NCI-H1105 treated with DMSO at 0.1 percent for 48 hours (cell line): ENCODE data around the gene TMEM201.

Experiments
- DNase-seq: peaks from one replicate; lab custom pipeline; 2025; lab: John Stamatoyannopoulos, UW

TMEM201 gene

DNA sequence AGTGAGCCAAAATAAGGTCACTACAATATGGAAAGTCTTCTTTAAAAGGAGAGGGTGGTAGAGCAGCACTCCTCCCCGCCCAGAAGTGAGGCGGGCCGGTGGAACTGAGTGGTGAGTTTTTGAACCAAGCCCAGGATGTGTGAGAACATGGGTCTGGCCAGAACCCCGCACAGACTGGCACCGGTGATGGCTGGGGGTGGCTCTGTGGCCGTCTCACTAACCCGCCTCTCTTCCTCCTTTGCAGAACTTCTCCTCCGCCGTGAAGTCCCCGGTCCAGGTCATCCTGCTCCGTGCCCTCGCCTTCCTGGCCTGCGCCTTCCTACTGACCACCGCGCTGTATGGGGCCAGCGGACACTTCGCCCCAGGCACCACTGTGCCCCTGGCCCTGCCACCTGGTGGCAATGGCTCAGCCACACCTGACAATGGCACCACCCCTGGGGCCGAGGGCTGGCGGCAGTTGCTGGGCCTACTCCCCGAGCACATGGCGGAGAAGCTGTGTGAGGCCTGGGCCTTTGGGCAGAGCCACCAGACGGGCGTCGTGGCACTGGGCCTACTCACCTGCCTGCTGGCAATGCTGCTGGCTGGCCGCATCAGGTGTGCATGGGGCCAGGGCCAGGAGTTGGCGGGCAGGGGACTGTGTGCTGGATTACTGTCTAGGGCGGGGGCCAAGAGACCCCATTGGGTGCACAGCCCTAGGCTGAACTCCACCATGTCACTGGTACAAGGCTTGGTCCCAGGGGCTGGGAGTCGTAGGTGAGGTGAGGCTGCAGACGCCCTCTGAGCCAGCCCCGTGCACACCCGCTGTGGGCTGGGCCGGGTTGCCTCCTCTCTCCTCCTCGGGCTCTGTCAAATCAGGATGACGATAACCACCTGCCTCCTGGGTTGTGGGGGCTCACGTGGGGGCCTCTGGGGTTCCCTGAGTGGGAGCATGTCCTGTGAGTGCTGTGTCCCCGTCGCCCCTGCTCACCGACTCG, 12.4 kb downstream of the TMEM201 start:
- DNase-seq = no peak

DNA sequence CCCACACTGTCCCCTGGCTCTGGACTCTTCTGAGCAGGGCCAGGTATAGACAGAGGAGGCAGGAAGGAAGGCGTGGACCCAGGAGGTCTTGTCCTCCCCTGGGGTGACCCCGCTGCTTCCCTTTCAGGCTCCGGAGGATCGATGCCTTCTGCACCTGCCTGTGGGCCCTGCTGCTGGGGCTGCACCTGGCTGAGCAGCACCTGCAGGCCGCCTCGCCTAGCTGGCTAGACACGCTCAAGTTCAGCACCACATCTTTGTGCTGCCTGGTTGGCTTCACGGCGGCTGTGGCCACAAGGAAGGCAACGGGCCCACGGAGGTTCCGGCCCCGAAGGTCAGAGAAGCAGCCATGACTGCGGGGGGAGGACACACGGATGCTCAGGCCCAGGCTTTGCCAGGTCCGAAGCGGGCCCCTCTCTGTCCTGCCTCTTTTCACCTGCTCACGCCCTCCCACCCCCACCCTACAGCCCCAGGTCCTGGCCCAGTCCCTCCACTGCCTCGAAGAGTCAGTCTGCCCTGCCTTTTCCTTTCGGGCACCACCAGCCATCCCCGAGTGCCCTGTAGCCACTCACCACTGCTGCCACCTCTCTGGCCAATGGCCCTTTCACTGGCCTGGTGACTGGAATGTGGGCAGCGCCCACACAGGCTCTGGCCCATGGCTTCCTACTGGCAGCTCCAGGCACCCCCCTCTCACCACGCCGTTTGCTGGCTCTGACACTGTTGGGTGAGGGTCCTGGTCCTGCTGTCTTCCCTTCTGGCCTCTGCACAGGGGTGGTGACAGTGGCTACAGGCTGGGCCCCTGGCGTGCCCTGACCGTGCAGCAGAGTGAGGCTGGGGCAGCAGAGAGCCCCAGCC, 13.5 kb downstream of the TMEM201 start:
- DNase-seq = no peak

DNA sequence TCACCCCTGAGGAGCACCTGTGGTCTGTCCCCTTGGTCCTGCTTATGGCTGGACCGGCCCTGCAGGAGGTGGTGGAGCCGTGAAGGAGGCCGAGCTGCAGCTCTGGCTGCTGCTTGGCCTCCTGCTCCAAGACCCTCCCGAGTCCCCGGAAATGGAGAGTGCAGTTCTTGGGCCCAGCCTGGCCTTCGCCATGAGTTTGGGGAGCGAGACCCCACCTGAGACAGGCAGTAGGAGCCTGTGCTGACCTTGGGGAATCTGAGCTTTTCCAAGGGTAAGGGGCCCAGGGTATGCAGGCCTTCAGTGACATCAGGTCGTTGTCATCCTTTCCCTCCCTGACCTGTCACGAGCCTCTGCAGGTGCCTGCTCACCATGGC, 14.1 kb downstream of the TMEM201 start:
- DNase-seq = no peak

DNA sequence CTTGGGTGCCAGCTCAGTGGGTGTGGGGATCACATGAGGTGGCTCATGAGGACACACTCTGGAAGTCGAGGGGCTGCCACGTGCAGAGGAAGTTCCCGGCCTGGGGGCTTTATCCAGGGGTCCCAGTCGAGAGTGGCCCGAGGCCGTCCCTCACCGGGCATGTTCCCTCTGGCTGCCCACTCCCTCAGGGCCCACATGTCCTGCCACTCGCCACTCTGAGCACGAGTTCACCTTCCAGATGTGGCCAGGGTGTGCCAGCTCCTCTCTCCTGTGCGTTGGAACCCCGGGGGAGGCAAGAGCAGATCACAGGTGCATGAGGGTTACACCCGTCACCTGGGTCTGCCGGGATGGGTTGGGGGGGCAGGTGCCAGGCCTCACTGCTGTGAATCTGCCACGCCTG, 14.6 kb downstream of the TMEM201 start:
- no peak for DNase-seq

DNA sequence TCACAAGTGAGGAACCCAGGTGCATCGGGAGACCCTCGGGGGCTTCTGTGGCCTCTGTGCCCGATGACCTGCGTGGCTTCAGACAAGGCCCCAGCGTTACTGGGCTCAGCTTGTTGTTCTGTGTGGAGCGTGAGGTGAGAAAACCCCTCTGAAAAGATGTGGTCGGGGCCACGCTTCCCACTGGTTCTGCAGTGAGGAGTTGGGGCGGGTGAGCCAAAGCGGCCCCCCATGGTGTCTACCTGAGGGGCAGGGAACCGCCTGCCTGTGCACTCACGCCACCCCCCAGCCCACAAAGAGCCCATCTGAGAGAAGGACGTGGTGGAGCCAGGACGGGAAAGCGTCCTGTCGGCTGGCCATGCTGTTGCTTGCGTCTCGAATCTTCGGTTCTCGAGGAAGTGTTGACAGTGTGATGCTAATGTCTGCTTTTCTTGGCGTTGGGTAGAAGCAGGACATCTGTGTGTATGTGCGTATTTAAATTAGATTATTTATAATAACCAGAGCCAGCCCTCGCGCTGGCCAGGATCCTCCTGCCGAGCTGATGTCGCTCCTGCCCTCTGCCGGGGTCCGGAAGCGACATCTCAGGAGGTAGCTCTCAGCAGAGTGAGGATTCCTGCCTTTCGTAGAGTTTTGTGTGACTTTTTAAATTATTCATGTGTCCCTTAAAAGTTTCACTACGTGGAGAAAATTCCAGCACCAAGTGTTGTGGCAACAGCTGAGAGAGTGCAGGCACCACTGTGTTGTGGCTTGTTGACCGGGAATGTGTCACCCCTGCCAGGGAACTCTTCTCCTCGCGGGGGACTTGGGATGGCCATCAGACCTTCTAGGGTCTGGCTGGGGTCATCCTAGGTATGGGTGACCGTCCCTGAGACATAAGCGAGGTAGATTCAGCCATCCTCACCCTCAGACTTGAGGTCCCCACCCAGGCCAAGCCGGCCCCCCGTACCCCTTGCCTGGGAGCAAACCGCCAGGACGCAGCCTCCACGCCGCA, 15.3 kb downstream of the TMEM201 start:
- no peak for DNase-seq

DNA sequence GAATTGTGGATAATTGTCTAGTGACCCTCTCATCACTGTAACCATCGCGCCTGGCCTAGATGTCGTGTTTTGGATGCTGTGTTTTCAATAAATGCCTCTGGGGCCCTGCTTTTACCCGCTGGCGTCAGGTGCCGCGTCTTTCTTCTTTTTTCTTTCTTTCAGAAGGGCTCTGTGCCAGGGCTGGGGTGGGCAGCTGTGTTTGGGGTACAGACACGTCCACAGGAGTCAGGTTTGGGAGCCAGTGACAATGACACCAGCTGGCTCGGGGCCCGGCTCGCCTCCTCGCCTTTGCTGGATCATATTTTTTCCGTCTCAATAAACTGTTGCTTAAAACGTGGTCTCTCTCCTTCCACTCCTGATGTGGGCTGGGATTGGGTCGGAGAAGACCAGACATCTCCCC, 16.1 kb downstream of the TMEM201 start:
- DNase-seq = no peak

DNA sequence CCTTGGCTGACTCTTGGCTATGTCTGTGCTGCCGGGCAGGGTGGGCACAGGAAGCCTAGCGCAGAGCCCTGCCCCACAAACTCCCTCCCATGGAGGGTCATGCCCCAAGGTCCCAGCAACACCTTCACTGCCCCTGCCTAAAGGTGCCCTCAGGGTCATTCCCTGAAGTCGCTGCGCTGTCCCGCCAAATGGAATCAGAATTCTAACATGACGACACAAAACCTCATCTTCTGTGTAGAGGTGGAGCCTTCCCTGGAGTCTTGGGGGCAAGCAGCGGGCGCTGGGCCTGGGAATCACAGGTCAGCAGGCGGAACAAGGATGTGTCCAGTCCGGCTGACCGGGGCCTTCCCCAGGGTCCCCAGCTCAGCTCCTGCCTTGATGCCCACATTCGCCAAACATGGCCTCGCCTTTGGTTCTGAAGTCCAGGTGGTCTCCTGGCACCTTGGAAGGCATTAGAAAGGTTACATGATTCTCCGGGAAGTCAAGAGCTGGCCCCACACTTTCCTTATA, 17.3 kb downstream of the TMEM201 start:
- no peak for DNase-seq

DNA sequence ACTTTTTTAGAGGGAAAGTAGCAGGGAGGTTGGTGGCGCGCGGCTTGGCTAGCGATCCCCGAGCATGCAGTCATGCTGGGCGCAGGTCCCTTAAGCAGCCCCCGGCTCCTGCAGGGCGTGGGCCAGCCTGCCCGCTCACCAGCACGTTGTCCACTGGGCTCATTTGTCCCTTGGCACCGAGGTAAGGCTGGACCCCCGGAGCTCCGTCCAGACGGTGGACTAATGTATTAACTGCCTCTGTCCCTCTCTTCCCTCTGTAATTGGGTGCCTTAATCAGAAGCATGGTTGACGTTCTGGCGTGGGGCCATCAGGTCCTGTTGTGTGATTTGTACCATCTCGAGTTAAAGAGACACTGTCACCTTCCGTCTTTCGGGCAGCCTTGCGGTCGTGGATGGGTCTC, 17.7 kb downstream of the TMEM201 start:
- no peak for DNase-seq

DNA sequence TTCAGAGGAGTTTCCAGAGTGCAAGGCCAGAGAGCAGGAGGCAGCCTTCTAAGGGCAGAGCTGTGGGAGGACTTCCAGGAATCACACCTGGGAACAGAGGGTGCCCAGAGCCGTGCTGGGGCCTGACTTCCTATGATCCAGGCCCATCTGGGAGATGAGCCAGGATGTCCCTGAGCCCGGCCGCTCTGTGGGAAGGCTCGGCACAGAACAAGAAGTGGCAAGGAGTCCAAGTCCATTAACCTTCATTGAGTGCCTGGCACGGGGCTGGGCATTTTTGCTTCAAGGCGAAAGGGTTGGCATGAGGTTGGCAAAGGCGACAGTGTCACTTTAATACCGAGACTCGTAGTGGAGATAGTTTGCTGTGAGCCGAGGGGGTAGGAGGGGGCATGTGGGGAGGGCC, 18.2 kb downstream of the TMEM201 start:
- no peak for DNase-seq

DNA sequence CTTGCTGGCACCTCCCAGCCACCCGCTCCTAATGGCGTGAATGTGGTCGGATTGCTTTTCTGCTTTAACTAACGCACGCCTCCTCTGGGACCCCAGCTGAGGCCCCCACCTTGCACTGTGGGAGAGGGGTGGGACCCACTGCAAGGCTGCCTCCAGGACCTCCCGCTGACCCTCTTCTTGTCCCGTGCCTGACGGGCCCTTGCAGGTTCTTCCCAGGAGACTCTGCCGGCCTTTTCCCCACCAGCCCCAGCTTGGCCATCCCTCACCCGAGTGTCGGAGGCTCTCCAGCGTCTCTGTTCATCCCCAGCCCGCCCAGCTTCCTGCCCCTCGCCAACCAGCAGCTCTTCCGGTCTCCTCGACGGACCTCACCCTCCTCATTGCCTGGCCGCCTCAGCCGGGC, 18.6 kb downstream of the TMEM201 start:
- DNase-seq = no peak

DNA sequence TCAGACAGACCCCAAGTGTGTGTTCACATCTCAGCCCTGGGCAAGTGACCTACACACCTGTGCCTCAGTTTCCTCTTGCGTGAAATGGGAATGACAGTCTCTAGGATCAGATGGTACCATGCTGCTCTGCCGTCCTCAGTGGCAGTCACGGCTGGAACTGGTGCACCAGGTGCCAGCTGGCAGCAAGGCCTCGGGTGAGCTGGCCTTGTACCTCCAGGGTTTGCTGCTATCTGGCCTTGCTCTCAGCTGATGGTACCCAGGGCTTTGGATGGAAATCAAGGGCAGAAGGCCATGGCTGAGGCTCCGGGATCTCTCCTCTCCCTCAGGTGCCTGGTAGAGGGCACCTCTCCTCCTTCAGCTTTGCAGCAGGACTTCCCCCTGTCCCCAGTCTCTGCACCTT, 21.3 kb downstream of the TMEM201 start:
- DNase-seq = no peak

DNA sequence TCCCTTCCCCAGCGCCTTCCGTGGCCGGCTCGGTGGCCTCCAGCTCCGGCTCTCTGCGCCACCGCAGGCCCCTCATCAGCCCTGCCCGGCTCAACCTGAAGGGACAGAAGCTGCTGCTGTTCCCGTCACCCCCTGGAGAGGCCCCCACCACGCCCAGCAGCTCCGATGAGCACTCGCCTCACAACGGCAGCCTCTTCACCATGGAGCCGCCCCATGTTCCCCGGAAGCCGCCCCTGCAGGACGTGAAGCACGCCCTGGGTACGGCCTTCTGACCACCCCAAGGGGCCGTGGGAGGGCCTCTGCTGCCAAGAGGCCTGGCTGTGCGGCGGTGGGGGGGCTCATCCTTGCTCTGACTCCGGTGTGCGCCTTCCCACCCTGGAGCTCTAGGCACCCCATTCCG, 21.8 kb downstream of the TMEM201 start:
- DNase-seq = no peak

DNA sequence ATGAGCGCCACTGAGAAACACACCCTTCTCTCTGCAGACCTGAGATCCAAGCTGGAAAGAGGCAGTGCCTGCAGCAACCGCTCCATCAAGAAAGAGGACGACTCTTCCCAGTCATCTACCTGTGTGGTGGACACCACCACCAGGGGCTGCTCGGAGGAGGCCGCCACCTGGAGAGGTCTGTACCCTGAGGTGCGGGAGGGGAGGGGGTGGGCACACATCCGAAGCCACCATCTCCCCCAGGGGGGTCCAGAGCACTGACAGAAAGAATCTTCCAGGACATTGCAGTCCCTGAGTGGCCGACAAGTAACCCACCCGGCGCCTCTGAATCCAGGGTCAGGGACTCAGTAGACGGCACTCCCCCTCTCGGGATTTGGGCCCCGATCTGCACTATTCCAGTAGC, 23.0 kb downstream of the TMEM201 start:
- no peak for DNase-seq

DNA sequence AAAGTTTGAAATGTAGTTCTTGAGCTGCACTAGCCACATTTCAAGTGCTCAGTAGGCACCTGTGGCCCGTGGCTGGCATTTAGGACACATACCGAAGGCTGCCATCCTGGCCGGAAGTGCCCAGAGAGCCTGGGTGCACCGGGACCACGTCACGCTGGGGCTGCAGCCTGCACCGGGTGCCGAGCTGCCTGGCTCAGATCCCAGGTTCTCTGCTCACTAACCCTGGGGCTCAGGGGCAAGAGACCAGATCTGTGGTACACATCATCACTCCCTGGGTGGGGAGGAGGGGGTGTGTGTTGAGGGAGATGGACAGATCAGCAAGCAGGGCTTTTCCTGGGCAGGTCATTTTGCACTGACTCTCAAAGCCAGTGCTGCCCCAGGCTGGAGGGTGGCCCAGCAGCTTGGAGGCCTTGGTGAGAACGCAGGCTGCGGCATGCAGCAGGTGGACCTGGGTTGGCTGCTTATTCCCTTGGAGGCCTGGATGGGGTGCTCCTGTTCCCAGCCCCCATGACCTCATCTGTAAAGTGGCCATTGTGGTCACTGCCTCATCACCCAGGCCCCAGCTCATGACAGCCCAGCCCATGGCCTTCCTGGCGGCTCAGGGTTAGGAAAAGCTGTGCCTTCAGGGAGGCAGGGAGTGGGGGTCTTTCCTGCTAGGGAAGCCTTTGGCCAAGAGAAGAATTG, 23.6 kb downstream of the TMEM201 start:
- DNase-seq = no peak

DNA sequence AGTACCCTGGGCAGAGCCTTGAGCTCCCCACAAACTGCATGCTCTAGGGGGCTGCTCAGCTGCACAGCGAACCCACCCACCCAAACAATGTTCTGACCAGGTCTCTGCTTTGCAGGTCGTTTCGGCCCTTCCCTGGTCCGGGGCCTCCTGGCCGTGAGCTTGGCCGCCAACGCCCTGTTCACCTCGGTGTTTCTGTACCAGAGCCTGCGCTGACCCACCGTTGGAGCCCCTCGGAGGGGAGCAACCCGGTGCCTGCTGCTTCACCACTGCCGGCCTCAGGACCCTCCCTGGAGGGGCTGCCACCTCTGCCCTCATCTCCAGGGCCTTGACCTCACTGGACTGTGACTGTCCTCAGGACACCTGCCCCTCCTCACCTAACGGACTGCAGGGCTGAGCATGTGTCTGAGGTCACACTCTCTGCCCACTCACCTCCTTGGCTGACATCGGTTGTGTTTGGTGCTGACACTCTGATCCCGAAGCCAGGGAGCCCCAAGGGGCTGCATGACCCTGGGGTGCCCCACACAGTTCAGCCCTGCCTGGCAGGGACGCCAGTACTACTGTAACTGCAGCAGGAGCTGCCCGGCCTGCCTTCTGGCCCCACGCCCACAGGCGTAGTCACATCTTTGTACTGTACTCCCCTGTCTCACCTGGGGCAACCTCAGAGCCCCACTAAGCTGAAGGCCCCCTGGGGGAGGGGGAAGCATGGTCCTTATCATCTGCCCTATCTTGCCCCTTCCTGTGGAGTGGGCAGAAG, 24.3 kb downstream of the TMEM201 start:
- no peak for DNase-seq

DNA sequence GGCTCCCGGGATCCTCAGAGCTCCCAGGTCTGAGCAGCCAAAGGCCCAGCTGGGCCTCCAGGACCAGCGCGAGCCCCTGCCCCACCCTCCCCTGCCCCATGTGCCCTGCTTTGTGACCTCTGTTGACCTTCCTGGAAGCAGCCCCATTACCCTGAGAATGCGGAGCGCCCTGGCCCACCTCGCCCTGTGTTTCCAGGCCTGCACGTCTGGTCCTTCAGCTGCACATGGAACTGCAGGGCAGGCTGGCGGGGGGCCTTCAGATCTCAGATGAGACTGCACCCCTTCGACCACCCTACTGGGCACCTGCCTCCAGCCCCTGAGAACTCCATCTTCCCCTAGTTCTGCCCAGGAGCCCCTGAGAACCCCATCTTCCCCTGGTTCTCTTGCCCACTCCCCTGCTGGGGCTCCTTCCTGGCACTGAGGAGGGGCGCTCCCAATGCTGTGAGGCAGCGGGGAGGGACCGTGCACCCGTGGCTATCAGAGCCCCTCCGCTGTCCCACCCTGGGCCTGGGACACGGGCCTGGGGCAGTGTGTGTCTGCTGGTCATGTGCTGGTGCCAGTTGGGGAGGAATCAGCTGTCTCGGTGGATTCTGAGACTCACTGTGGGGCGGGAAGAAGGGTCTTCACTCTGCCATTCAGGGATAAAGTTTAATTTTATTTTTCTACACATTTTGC, 25.1 kb downstream of the TMEM201 start:
- no peak for DNase-seq

DNA sequence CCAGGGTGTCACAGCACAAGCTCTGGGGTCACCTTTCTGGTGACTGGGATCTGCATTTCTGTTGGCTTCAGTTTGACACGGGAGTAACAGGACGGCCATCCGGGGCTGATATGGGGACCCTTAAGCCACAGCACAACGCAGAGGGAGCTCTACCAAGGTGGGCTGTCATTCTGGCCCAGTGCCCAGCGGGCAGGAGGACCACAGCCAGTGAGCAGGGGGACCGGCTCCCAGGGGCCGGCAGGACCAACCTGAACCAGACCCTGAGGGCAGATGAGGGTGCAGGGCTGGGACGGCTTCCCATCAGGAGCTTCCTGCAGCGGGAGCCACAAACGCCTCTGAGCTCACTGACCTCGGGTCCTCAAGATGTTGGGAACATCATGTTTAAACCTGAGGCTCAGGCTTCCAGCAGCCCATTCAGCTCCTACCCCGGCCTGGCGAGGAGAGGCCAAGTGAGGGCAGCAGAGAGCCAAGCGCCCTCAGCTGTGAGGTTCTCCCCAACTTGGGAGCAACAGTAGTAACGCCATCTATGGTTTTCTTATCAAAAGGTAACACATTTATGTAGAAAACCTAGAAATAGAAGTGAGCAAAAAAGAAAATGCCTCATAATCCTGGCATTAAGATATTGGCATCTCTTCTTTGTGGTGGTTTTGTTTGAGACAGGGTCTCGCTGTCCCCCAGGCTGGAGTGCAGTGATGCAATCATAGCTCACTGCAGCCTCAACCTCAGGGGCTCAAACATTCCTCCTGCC, 26.8 kb downstream of the TMEM201 start:
- peak; percentile 14 for DNase-seq

DNA sequence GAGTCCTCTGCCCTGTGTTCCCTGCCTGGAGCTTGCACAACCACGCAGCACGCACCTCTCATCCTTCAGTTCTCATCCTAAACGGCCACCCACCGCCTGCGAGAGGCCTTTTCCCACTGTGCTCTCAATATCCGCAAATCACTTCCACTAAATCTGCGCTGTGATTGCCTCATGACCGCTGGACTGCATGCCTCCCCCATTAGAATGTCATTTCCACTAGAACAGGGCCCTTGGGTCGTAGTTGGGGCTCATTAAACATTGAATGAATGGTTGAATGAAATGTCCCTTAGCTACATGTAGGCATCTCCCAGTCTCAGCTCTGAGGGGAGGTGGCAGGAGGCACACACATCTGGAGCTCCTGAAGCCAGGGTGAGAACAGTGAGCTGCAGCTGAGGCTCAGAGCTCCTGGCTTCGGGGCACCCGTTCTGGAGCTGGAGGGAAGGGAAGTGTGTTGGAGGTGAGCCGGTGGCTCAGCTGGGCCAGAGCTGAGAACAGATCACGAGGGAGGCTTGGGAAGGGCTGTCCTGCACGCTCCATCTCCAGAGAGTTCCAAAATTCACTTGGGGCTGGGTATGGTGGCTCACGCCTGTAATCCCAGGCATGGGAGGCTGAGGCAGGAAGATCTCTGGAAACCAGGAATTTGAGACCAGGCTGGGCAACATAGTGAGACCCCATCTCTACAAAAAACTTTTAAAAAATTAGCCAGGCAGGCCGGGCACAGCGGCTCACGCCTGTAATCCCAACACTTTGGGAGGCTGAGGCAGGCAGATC, 30.4 kb downstream of the TMEM201 start:
- no peak for DNase-seq
